HG02798 (cell line): ENCODE measurements around the gene CARHSP1.
"Not testable (repeated sequence)": the region's sequence is repeated elsewhere in the genome, so short reads cannot be mapped to it uniquely, and the experiment has no call there.

Experiments
- ATAC-seq: cut with Tn5 transposase; IDR thresholded peaks from one replicate; pipeline ENCODE4 v1.9.1; 2021; ENCODE audit warnings: mild to moderate bottlenecking; ENCODE audit not compliant: unreplicated experiment, poor library complexity

The CARHSP1 gene

DNA sequence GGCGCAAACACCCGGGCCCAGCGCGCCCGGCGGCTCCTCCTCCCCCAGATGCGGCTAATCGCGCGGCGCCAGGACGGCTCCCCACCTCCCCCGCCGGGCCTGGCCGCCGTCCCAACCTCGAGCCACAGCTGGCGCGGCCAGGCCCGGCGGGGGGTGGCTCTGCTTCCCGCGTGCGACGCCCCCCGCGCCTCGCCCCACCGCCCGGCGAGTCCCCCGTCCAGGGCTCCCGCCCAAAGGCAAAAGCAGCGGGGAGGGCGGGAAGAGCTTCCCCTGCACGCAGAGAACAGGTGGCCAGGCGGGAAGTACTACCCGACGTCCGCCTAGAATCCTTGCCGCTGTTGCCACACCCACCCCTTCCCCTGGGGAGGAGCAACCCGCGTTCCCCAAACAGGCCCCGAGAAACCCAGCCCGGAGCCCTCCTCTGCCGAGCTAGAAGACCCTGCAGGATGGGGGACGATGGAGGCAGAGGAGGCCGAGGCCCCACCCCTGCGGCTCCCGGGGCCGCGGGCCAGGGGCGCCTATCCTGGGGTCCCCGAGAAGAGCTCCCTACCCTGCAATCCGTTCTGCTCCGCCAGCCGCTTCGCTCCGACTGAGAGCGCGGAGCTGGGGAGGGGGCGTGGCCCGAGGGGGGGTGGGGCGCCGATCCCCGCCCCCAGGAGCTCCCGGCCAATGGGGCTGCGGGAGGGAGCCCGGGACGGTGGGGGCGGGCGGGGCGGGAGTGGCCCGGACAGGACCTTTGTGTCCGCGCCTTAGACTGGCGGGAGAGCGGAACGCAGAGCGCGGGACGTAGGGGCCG is at the start of gene CARHSP1:
TSS of gene CARHSP1 (minus strand) at position 591 of the 796 bp plus-strand sequence. CDS start 9,678 bp downstream, outside the sequence.
- ATAC-seq, result peak; percentile 73

DNA sequence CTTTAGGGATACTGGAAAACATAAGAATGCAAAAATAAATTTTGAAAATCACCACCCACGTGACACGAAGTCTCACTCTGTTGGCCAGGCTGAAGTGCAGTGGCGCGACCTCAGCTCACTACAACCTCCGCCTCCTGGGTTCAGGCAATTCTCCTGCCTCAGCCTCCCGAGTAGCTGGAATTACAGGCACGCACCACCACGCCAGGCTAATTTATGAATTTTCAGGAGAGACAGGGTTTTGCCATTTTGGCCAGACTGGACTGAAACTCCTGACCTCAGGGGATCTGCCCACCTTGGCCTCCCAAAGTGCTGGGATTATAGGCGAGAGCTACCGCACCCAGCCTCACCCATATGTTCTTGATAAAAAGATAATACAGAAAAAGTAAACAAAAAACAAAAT is 48.5 kb upstream of the CARHSP1 start:
- not testable (repeated sequence) for ATAC-seq

DNA sequence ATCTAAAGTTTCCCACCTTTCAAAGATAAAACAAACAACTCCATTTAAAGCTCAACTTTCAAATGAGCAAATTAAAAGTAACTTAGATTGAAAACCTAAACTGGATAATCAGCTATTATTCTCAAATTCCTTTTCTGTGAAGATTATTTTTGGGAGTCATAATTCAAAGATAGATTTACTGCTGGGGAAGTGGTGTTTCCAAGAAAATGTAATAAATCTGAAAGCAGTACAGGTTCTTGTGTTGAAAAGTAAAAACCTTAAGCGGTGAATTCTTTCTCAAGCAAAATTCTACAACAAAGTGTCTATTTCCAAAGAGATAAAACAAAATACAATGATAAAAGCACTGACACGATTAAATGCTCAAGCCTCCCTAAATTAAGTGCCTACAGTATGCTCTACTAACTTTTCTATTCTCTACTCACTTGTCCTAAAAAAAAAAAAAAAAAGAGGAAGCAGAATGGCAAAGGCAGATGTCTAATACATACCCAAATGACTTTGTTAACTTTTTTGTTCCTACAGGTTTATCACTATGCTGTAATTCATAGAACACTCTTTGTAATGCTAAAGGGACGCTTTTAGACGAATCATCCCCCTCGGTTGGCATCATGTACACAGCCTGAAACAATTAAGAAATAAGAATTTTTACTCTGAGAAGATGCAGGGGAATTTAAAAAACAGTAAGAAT is 47.9 kb upstream of the CARHSP1 start:
- ATAC-seq, result no peak

DNA sequence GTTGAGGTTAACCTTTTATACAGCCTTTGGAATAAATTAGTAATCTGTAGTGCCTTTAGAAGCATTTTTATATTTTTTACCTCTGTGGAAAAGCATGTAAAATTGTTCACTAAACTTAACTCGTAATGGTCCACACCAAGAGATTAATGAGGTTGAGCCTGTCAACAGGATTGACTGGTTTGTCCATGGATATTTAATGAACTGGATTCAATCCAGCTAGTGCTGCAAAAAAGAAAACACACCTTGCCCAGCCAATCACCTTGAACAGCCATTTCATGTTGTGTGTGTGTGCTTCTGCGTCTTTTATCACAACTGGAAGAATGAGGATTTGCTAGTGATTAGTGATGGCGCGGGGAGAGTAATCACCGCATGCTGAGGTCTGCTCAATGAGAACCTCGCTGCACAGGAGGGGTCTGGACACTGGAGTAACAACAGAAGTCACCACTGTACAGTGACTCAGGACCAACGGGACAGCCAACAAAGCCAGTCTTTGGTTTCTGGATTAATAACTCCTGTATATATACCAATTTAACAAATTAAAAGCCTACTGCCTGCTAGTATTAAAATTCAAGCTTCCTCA is 47.0 kb upstream of the CARHSP1 start:
- no peak for ATAC-seq

DNA sequence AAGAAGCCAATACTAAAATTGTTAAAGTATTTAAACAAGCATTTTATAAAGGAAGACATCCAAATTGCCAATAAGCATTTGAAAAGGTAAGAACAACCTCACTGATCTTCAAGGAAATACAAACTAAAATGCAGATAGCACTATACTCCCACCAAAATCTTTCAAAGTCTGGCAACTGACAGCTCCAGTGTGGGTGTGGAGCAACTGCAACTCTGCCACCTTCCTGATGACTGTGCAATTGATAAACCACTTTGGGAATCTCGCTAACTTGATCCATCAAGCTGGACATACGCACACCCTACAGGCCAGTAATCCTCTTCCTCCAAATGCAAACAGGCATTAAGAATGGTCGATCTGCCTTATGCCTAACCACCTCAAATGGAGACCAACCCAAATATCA is 45.3 kb upstream of the CARHSP1 start:
- no peak for ATAC-seq

DNA sequence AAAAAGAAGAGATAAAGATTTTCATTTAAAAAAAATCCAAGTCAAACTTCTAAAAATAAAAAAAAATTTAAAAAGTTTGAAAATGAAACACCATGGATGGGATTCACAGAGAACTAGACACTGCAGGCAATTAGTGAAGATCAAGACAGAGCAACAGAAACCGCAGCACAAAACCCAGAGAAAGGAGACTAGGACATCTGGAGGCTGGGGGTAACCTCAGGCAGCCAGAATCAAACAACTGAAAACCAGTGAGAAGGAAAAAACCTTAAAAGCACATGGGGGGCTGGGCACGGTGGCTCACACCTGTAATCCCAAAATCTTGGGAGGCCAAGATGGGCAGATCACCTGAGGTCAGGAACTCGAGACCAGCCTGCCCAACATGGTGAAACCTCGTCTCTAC is 44.0 kb upstream of the CARHSP1 start:
- ATAC-seq, result no peak

DNA sequence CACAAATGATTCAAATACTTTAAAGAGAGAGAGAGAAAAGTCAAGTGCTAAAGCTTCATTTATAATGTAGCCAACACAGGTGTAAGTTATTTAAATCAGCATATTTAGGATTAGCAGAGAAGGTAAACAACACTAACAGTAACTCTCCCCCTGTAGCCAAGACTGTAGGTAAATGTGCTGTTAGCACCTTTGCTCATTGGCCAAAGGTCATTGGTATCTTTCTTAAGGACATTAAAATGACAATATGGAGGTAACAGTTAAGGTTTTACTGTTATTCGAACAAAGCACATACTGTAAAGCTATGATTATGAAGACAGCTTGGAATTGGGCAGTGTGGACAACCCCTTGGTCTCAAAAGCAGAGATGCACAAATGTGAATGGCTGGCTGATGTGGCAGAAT is 42.0 kb upstream of the CARHSP1 start:
- no peak for ATAC-seq

DNA sequence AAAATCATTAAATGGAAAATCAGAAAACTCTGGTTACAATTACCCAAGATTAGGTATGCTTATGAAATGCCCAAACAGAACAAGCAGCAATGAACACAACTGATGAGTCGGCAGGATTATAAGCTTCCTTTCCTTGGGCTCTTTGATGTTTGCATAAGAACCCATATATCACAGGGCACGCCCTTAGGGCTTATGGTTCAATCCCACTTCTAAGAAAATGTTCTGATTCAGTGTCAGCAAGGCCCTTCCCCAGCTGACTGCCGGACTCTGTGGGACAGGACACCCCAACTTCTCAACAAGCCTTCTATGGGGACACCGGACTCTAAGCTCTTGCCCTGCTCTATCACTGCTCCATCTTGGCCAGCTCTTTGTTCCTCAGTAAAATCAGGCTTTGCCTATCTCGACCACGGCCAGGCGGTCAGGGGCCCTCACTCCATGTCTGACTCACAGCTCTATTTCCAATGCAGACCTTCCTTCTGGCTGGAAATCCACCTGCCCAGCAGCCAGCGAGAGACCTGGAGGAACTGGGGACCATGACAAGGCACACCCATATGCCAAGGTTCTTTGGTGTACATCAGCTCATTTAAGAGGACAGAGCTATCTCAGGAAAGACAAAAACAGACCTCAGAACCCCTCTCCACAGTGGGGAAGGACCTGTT is 40.1 kb upstream of the CARHSP1 start:
- no peak for ATAC-seq

DNA sequence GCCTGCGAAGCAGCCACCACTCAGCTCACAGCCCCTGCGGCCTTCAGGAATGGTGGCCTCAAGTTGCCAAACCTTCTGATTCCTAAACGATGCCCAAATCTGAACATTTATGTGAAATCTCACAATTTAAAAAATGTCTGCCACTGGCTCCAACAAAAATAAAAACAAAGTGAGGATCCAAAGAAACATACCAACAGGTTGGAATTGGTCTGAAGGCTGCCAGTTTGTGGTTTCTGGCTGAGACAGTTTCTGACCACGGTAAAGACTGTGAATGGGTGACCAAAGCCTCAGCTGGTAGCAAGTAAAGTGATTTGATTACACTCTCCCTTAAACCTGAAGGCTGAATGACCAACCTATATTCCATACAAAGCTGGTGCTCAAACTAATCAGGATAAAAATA is 38.3 kb upstream of the CARHSP1 start:
- ATAC-seq, result no peak

DNA sequence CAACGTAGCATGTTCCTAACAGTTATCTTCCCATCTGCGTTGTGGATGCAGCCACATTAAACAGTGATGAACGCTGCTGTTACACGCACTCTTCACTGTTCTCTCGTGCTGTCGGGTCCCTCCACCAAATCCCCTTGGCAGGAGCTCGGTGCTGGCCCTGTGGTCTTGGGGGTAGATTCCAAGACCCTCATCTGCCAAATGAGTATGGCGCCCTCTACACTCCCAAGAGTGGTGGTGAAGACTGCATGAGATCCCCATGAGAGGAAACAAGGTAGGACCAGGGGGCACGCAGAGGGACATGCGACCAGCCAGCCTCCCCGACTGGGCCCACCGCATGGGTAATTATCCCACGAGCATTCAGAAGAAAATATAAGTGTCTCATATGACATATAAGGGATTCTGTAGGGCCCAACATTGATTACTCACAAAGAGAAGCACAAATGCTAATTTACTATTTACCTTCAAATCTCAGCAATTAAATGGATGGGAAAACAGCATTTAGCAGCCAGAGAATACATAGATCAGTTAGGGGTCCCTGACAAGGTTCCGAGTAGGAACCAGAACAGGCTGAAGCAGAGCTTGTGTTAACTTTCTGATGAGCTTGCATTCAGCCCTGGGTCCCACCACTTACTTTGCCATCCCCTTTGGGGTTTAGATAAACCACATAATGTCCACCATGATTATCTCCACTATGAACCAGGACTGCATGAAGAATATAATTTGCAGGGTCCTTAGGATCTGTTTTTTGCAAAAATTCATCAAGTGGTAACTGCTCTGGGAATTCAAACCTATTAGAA is 37.2 kb upstream of the CARHSP1 start:
- ATAC-seq, result no peak

DNA sequence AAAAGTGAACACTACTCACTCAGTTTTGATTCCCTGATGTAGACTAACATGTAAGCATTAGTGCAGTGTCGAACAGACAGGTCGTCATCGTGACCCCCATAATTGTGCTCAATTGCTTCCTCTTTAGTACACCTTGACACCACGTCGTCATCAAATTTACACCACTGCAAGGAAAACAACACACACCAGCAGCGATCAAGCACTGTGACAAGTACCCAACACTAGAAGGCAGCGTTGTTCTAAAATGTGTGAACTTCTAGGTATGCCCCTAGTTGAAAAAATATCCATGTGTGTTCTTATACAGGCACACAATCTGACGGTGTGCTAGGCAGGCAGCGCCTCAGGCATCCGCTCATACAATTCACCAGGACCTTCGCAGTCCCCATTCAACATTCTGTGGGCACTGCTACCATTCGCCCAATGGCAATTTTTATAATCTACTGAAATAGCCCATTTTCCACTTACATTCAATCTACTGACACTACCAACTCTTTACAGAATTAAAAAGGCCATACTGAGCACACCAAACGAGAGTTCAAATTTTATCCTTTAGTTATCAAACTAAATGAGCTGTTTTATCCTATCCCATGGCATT is 36.5 kb upstream of the CARHSP1 start:
- no peak for ATAC-seq

DNA sequence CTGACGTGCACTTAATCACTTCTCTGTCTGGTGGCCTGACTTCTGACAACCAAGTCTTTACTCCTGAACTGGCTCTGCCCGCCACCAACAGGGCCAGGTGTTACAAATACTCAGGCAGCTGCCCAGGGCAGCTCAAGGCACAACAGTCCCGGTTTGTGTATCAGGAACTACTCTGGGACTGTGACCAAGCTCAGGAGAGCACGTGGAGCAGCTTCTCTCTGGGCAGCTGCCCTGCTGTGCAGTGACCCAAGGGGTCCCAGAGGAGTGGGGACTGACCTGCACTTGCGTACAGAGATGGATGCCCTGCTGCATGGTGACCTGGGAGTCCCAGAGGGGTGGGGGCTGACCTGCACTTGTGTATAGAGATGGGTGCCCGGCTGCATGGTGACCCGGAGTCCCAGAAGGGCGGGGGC is 35.2 kb upstream of the CARHSP1 start:
- no peak for ATAC-seq

DNA sequence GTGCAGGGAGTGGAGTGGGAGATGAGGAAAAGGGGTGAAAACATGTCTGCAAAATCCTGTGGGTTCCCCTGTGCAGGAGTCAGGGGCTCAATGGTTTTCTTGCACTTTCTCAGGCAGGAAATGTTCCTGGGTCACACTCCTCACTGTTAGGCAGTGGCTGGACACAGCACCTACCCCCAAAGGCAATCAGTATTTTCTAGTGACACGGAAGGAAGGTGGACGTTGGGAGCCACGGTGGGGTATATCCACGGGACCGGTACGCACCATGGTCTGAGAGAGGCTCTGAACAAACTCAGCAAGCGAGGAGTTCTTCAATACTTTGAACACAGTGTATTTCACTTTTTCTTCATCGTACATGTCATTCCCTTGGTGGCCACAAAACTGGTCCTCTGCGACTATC is 34.2 kb upstream of the CARHSP1 start:
- ATAC-seq, result no peak

DNA sequence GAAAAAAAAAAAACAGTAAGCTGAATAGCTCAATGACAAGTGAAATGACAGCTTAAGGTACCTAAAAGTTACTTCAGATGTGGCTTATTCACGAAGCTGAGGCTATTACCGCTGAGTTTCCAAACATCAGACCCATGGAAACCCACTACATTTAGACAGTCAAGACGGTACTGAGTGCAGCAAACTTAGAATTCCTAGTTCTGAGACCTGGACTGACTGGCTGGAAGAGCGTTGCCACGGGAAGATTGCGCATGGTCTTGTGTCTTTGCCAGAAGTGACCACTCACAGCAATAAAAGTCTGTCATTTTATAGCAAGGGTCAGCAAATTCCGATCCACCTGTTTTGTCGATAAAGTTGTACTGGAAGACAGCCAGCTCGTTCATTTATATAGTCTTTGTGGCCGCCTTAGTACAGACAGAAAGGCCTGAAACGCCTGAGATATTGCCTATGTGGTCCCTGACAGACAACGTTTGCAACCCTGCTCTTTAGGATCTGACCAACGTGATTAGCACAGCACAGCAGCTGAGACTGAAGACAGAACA is 32.6 kb upstream of the CARHSP1 start:
- ATAC-seq, result no peak

DNA sequence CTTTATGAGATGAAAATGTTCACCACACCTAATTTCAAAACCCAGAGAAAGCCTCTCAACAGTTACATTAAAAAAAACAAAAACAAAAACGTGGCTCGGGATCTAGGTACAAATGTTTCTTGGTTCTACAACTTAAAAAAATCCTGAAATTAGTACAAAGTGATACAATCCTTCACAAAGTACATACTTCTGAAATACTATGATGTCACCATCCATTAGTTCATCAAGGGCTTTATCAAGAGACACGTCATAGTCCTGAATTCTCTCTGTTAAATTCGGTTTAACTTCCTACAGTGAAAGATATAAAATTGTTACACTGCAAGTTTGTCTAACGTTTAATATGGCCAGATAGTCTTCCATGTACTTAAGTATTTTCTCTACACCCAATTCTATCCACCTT is 31.5 kb upstream of the CARHSP1 start:
- no peak for ATAC-seq

DNA sequence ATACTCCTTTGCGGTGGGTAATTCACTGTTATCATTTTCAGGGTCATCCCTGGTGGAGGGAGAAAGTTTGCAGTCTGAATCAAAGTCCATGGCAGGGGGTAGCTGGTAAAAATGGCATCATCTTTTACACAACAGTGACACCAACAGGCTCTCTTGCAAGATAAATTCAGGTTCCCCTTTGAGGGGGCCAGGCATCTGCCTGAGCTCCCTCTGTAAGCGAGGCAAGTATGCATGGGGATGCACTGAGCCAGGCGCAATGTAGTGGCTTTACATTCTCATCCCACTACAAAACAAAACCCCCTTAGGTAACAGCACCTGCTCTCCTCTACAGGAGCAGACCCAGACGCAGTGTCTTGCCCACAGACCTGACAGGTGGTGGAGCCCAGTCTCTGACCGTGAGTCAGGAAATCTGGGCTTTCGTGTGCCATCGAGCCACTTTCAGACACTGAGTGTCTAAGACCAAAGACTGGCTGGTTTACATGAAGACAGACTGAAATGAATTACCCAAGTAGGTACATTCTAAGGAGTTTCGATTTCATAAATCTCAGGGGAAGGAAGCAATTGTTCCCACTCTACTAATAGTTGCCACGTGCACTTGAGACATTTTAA is 31.0 kb upstream of the CARHSP1 start:
- ATAC-seq, result peak; percentile 60

DNA sequence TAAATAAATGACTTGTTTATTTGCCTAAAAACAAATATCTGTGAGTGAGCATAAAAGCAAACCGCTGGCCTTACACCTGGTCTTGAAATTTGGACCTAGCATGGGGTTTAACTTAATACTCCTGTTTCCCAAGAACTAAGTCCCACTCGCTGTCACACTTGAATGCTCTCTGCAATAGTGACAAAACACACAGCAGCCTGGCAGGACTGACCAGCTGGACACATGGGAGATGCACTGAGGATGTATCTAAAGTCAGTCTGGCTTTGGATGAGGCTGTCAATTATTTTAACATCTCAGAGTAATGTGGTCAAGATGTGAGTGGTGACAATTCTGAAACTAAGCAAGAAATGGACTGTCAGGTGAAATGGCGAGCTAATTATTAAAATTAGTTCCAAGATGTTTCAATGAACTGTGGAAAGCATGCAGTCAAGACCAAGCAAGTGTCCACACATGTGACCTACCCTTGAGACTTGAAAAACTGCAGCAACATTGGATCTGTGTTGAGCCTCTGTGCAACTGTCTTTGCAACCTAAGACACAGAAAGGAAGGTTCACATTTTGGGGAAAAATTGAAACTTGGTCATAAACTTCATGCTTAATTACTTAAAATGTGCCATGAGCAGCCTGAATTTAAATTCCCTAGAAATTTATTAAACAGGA is 30.0 kb upstream of the CARHSP1 start:
- no peak for ATAC-seq

DNA sequence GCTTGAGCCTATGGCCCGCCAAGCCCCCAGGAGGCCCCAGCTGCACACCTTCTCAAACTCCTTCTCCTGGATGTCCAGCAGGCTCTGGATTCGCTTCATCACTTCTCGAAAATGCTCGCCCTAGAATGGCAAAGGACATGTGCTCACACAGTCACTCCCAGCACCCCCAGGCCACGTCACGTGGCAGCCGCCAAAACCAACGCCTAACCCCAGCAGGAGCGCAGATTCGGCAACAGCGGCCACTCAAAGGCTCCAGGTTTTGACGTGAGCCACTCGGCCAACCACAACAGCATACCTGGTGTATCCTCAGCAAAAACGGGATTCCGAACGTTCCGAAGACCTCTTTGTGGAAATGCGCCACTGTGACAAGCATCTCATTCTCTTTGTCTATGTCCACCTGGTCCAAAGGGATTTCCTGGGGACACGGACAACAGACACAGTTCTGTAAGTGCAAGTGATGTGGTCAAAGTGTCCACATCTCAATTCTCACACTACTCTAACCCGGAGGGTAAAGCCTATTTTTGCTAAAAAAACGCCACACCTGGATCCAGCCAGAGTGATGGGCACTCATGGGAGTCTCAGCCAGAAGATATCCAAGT is 26.0 kb upstream of the CARHSP1 start:
- no peak for ATAC-seq
